Measurements from ENCODE around the gene GET4. TPM values are rescaled to one million over a fixed set of nuclear protein-coding genes. Genes with fewer than 3 reads are reported as not detected.
A peak's percentile ranks its signal among the peaks of the same experiment; 100 is the strongest.

The GET4 gene
- total and polyA plus RNA-seq, 12 donors = 14.7 to 38.6 (median 20.8) TPM

GRCh38 chr7:855686-856369 lies 20.5 kb upstream of the GET4 start:
- WGBS, 2 donors = 94% methylated on average over 29 of the region's 29 CpGs
- ATAC-seq = peak in 1 of 8 donors; percentile 11
- no peaks in the 10 kb centered on the region for H3K27me3 ChIP-seq
- TF ChIP-seq CTCF (IDR thresholded peaks at IDR 0.05) = no peak
- no peak for DNase-seq
- intact Hi-C loops (cut with DNase I) = loop anchor here in 1 of 10 donors (10.0 kb wide), 1 partner anchor 71 kb away; no protein-coding TSS in a partner anchor
- peaks cover 0 to 11% (median 4%) of the 10 kb centered on the region in 9 donors for H3K4me1 ChIP-seq
- H3K27ac ChIP-seq = no peak overlapping the region
- peaks cover 6 to 100% (median 68%) of the 10 kb centered on the region in 9 donors for H3K36me3 ChIP-seq
- no peaks in the 10 kb centered on the region for H3K9me3 ChIP-seq
- no peak overlapping the region for H3K4me3 ChIP-seq

- peak in 1 of 8 donors; percentile 15 for ATAC-seq
- no peak for DNase-seq
- intact Hi-C loops (cut with DNase I) = loop anchor here in 1 of 10 donors (10.0 kb wide), 1 partner anchor 72 kb away; no protein-coding TSS in a partner anchor
Measured at GRCh38 chr7:856444-857095, 19.8 kb upstream of the GET4 start.

GRCh38 chr7:857661-858060 lies 18.7 kb upstream of the GET4 start:
- TF ChIP-seq CTCF (IDR thresholded peaks at IDR 0.05) = no peak
- no peak for ATAC-seq
- intact Hi-C loops (cut with DNase I) = loop anchor here in 1 of 10 donors (10.0 kb wide), 1 partner anchor 73 kb away; no protein-coding TSS in a partner anchor
- no peak overlapping the region for H3K4me3 ChIP-seq
- DNase-seq = no peak
- no peak overlapping the region for H3K27ac ChIP-seq
- H3K4me1 ChIP-seq = no peaks in the 10 kb centered on the region
- H3K36me3 ChIP-seq = peaks cover 7 to 100% (median 86%) of the 10 kb centered on the region in 9 donors
- 79 to 89% methylated on average over 9 of the region's 9 CpGs for WGBS, 2 donors
- H3K27me3 ChIP-seq = no peaks in the 10 kb centered on the region
- H3K9me3 ChIP-seq = no peaks in the 10 kb centered on the region

More at GRCh38 chr7:856444-857095, 19.8 kb upstream of the GET4 start:
- TF ChIP-seq CTCF (IDR thresholded peaks at IDR 0.05) = no peak
- H3K9me3 ChIP-seq = no peaks in the 10 kb centered on the region
- WGBS, 2 donors = 89 to 93% methylated on average over 28 to 30 of the region's 30 CpGs
- H3K4me1 ChIP-seq = peaks cover 0 to 4% (median 0%) of the 10 kb centered on the region in 9 donors
- H3K27me3 ChIP-seq = no peaks in the 10 kb centered on the region
- no peak overlapping the region for H3K27ac ChIP-seq
- H3K4me3 ChIP-seq = no peak overlapping the region
- H3K36me3 ChIP-seq = peaks cover 7 to 100% (median 76%) of the 10 kb centered on the region in 9 donors

- Histone ChIP-seq H3K9me3 (no peaks in the 10 kb centered on the region), H3K27me3 (no peaks in the 10 kb centered on the region), H3K27ac (no peak overlapping the region), H3K4me1 (no peaks in the 10 kb centered on the region), H3K36me3 (peaks cover under 1 to 100% (median 81%) of the 10 kb centered on the region in 9 donors), H3K4me3 (no peak overlapping the region)
- DNase-seq (no peak), ATAC-seq (peak in 1 of 8 donors; percentile 22)
- TF ChIP-seq CTCF (IDR thresholded peaks at IDR 0.05) = no peak
- intact Hi-C loops (cut with DNase I) = loop anchor here in 2 of 10 donors (10.0 kb wide), 2 partner anchors 75 to 535 kb away; no protein-coding TSS in a partner anchor
- 65 to 75% methylated on average over 16 of the region's 16 CpGs for WGBS, 2 donors
Measured at GRCh38 chr7:859359-860030, 16.9 kb upstream of the GET4 start.
